Measurements from ENCODE around the gene DPEP3.
"Not testable (repeated sequence)": the region's sequence is repeated elsewhere in the genome, so short reads cannot be mapped to it uniquely, and the experiment has no call there.

The DPEP3 gene

GRCh38 chr16:67975321-67976105 is 4.8 kb downstream of the DPEP3 start:
- no peak for ATAC-seq

DNA sequence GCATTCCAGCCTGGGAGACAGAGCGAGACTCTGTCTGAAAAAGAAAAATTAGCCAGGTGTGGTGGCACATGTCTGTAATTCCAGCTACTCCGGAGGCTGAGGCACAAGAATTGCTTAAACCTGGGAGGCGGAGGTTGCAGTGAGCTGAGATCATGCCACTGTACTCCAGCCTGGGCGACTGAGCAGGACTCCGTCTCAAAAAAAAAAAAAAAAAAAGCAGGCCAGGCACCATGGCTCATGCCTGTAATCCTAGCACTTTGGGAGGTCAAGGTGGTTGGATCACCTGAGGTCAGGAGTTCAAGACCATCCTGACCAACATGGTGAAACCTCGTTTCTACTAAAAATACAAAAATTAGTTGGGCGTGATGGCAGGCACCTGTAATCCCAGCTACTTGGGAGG is 8.0 kb downstream of the DPEP3 start:
- not testable (repeated sequence) for ATAC-seq

More at GRCh38 chr16:67975321-67976105, 4.8 kb downstream of the DPEP3 start:
- TF ChIP-seq OSR1 (CRISPR knock-in tag; IDR thresholded peaks at IDR 0.05) (no peak), ZFP3 (CRISPR knock-in tag; IDR thresholded peaks at IDR 0.05) (no peak), ARNTL (CRISPR knock-in tag; IDR thresholded peaks at IDR 0.05; ENCODE audit: borderline replicate concordance, low read depth) (no peak), CSDC2 (CRISPR knock-in tag; IDR thresholded peaks at IDR 0.05) (no peak), SNAI2 (CRISPR knock-in tag; IDR thresholded peaks at IDR 0.05) (no peak), PPARA (CRISPR knock-in tag; IDR thresholded peaks at IDR 0.05; ENCODE audit: borderline replicate concordance) (no peak), GLIS3 (CRISPR knock-in tag; IDR thresholded peaks at IDR 0.05) (no peak), ISL1 (CRISPR knock-in tag; IDR thresholded peaks at IDR 0.05) (no peak), ESRRG (CRISPR knock-in tag; IDR thresholded peaks at IDR 0.05) (no peak), ZC3H10 (CRISPR knock-in tag; IDR thresholded peaks at IDR 0.05) (no peak), RARB (CRISPR knock-in tag; IDR thresholded peaks at IDR 0.05) (no peak), TOX (CRISPR knock-in tag; IDR thresholded peaks at IDR 0.05; ENCODE audit: borderline replicate concordance) (no peak), PATZ1 (CRISPR knock-in tag; IDR thresholded peaks at IDR 0.05; ENCODE audit: borderline replicate concordance) (no peak)
- TF ChIP-seq, protein P1, sequence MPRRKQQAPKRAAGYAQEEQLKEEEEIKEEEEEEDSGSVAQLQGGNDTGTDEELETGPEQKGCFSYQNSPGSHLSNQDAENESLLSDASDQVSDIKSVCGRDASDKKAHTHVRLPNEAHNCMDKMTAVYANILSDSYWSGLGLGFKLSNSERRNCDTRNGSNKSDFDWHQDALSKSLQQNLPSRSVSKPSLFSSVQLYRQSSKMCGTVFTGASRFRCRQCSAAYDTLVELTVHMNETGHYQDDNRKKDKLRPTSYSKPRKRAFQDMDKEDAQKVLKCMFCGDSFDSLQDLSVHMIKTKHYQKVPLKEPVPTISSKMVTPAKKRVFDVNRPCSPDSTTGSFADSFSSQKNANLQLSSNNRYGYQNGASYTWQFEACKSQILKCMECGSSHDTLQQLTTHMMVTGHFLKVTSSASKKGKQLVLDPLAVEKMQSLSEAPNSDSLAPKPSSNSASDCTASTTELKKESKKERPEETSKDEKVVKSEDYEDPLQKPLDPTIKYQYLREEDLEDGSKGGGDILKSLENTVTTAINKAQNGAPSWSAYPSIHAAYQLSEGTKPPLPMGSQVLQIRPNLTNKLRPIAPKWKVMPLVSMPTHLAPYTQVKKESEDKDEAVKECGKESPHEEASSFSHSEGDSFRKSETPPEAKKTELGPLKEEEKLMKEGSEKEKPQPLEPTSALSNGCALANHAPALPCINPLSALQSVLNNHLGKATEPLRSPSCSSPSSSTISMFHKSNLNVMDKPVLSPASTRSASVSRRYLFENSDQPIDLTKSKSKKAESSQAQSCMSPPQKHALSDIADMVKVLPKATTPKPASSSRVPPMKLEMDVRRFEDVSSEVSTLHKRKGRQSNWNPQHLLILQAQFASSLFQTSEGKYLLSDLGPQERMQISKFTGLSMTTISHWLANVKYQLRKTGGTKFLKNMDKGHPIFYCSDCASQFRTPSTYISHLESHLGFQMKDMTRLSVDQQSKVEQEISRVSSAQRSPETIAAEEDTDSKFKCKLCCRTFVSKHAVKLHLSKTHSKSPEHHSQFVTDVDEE (CRISPR knock-in tag; IDR thresholded peaks at IDR 0.05): no peak

DNA sequence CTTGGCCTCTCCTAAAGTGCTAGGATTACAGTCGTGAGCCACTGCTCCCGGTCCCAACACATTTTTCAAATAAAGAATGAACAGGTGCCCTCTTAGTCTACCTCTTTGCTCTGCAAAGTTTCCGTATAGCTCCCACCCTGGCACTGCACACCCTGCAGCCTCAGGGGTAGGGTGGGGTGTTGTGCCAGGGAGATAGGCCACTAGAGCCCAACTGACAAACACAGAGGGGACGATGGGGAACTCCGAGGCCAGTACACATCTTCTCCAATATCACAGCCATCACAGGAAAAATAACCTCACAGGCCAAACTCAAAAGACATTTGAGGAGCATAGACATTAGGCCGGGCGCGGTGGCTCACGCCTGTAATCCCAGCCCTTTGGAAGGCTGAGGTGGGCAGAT is 9.2 kb downstream of the DPEP3 start:
- ATAC-seq: no peak
- TF ChIP-seq, protein P2, sequence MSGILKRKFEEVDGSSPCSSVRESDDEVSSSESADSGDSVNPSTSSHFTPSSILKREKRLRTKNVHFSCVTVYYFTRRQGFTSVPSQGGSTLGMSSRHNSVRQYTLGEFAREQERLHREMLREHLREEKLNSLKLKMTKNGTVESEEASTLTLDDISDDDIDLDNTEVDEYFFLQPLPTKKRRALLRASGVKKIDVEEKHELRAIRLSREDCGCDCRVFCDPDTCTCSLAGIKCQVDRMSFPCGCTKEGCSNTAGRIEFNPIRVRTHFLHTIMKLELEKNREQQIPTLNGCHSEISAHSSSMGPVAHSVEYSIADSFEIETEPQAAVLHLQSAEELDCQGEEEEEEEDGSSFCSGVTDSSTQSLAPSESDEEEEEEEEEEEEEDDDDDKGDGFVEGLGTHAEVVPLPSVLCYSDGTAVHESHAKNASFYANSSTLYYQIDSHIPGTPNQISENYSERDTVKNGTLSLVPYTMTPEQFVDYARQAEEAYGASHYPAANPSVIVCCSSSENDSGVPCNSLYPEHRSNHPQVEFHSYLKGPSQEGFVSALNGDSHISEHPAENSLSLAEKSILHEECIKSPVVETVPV (CRISPR knock-in tag; IDR thresholded peaks at IDR 0.05): no peak
- TF ChIP-seq ISL1 (CRISPR knock-in tag; IDR thresholded peaks at IDR 0.05) (no peak), OSR1 (CRISPR knock-in tag; IDR thresholded peaks at IDR 0.05) (no peak), PATZ1 (CRISPR knock-in tag; IDR thresholded peaks at IDR 0.05; ENCODE audit: borderline replicate concordance) (no peak), POU6F1 (CRISPR knock-in tag; IDR thresholded peaks at IDR 0.05; ENCODE audit: borderline replicate concordance, low read depth) (no peak)
- TF ChIP-seq, protein P3, sequence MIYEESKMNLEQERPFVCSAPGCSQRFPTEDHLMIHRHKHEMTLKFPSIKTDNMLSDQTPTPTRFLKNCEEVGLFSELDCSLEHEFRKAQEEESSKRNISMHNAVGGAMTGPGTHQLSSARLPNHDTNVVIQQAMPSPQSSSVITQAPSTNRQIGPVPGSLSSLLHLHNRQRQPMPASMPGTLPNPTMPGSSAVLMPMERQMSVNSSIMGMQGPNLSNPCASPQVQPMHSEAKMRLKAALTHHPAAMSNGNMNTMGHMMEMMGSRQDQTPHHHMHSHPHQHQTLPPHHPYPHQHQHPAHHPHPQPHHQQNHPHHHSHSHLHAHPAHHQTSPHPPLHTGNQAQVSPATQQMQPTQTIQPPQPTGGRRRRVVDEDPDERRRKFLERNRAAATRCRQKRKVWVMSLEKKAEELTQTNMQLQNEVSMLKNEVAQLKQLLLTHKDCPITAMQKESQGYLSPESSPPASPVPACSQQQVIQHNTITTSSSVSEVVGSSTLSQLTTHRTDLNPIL (CRISPR knock-in tag; IDR thresholded peaks at IDR 0.05; ENCODE audit: low read depth): no peak
